HepG2 (cell line): Measurements from ENCODE around the gene GRIN3B. TPM values are rescaled to one million over a fixed set of nuclear protein-coding genes. Genes with fewer than 3 reads are reported as not detected.

Experiments
- AHR ChIP-seq: IDR thresholded peaks from 2 replicates; pipeline ENCODE4 v1.6.1; 2018; ENCODE audit warnings: missing genetic modification reagents, missing compliant biosample characterization
- IKZF1 ChIP-seq: fragments of 450-650 bp; IDR thresholded peaks from 2 replicates; pipeline ENCODE4 v1.7.1; 2016
- KDM2A ChIP-seq: sonication (generic); formaldehyde crosslinking; IDR thresholded peaks from 2 replicates; pipeline ENCODE4 v1.4.0; 2020; ENCODE audit warnings: low read depth, missing genetic modification reagents, borderline replicate concordance
- KLF16 ChIP-seq, 2 experiments: sonication (generic) in 1 of 2; formaldehyde crosslinking in 1 of 2; IDR thresholded peaks; 2 replicates each; pipeline versions ENCODE4 v1.6.1 to v1.8.0; 2016 to 2023; ENCODE audit warnings: missing genetic modification reagents in 2 of 2, missing compliant biosample characterization in 1 of 2
- KMT2B ChIP-seq: IDR thresholded peaks from 2 replicates; pipeline ENCODE4 v1.6.1; 2016; ENCODE audit warnings: missing genetic modification reagents, missing compliant biosample characterization
- MED13 ChIP-seq: sonication (generic); formaldehyde crosslinking; IDR thresholded peaks from 2 replicates; pipeline ENCODE4 v1.5.0; 2020; ENCODE audit warnings: missing genetic modification reagents
- MTA1 ChIP-seq: sonication (generic); formaldehyde crosslinking; IDR thresholded peaks from 2 replicates; pipeline ENCODE4 v1.4.0; 2020; ENCODE audit warnings: missing genetic modification reagents, mild to moderate bottlenecking, borderline replicate concordance
- NRL ChIP-seq: sonication (generic); formaldehyde crosslinking; IDR thresholded peaks from 2 replicates; pipeline ENCODE4 v1.5.0; 2020; ENCODE audit warnings: missing genetic modification reagents, mild to moderate bottlenecking, moderate library complexity, borderline replicate concordance
- TEAD2 ChIP-seq: sonication (generic); formaldehyde crosslinking; IDR thresholded peaks from 2 replicates; pipeline ENCODE4 v1.9.0; 2021; ENCODE audit warnings: missing genetic modification reagents
- ZC3H13 ChIP-seq: sonication (generic); formaldehyde crosslinking; IDR thresholded peaks from 2 replicates; pipeline ENCODE4 v1.8.1; 2023; ENCODE audit warnings: mild to moderate bottlenecking, missing genetic modification reagents, moderate library complexity
- ZMYM3 ChIP-seq: sonication (generic); formaldehyde crosslinking; IDR thresholded peaks from 2 replicates; pipeline ENCODE4 v1.5.1; 2020; ENCODE audit warnings: mild to moderate bottlenecking, missing genetic modification reagents
- ZNF274 ChIP-seq: sonication (generic); formaldehyde crosslinking; IDR thresholded peaks from 2 replicates; pipeline ENCODE4 v1.5.1; 2020; ENCODE audit warnings: mild to moderate bottlenecking, missing genetic modification reagents
- ZNF296 ChIP-seq: sonication (generic); formaldehyde crosslinking; conservative IDR thresholded peaks from 2 replicates; pipeline ENCODE4 v1.5.0; 2020; ENCODE audit warnings: mild to moderate bottlenecking, missing genetic modification reagents
- ZNF337 ChIP-seq: sonication (generic); formaldehyde crosslinking; IDR thresholded peaks from 2 replicates; pipeline ENCODE4 v1.5.1; 2020; ENCODE audit warnings: missing genetic modification reagents, low read depth, mild to moderate bottlenecking, borderline replicate concordance
- ZNF564 ChIP-seq: sonication (generic); formaldehyde crosslinking; IDR thresholded peaks from 2 replicates; pipeline ENCODE4 v1.8.1; 2023; ENCODE audit warnings: mild to moderate bottlenecking, missing genetic modification reagents
- ZNF616 ChIP-seq: sonication (generic); formaldehyde crosslinking; IDR thresholded peaks from 2 replicates; pipeline ENCODE4 v1.5.0; 2020; ENCODE audit warnings: low read depth, mild to moderate bottlenecking, missing genetic modification reagents
- ZNF7 ChIP-seq: IDR thresholded peaks from 2 replicates; pipeline ENCODE4 v1.6.1; 2016; ENCODE audit warnings: missing biosample characterization, missing genetic modification reagents
- ZNF782 ChIP-seq: sonication (generic); formaldehyde crosslinking; IDR thresholded peaks from 2 replicates; pipeline ENCODE4 v1.4.0; 2020; ENCODE audit warnings: missing genetic modification reagents, mild to moderate bottlenecking, borderline replicate concordance
- polyA plus RNA-seq, 8 experiments: library from polyadenylated mRNA; depleted of rRNA in 3 of 8; stranded (reverse) in 7 of 8; unstranded in 1 of 8; fragments of >200 nt; fragmentation: Illumina TruSeq in 4 of 8; extraction: Trizol in 4 of 8; gene quantifications; 2 replicates each; pipeline versions ENCODE4 v1.2.1 to v1.2.3, GENCODE V29; 2011 to 2016; ENCODE audit warnings: low read depth in 4 of 8, missing spikeins in 1 of 8, mixed read lengths in 1 of 8; ENCODE audit not compliant: insufficient read depth in 1 of 8
- total RNA-seq, 5 experiments: library from RNA; depleted of rRNA; stranded (reverse); fragments of >200 nt; fragmentation: Illumina TruSeq; extraction: Trizol; gene quantifications; 2 replicates each; pipeline ENCODE4 v1.2.3, GENCODE V29; 2016; ENCODE audit warnings: low read depth in 1 of 5
- TF ChIP-seq, protein P1 (sequence below), 2 experiments: fragments of 450-650 bp in 1 of 2; sonication (generic) in 1 of 2; formaldehyde crosslinking; IDR thresholded peaks; 2 replicates each; pipeline versions ENCODE4 v1.5.0 to v1.8.0; 2020 to 2022; ENCODE audit warnings: mild to moderate bottlenecking in 1 of 2, missing genetic modification reagents in 1 of 2
- TF ChIP-seq, protein P2 (sequence below): sonication (generic); formaldehyde crosslinking; IDR thresholded peaks from 2 replicates; pipeline ENCODE4 v1.5.0; 2020; ENCODE audit warnings: missing genetic modification reagents, mild to moderate bottlenecking, borderline replicate concordance
- TF ChIP-seq, protein P3 (sequence below): sonication (generic); formaldehyde crosslinking; IDR thresholded peaks from 2 replicates; pipeline ENCODE4 v1.5.1; 2020; ENCODE audit warnings: missing genetic modification reagents, mild to moderate bottlenecking, borderline replicate concordance
- TF ChIP-seq, protein P4 (sequence below), 2 experiments: IDR thresholded peaks; 2 replicates each; pipeline ENCODE4 v1.6.1; 2011 to 2012; ENCODE audit warnings: low read length in 2 of 2, borderline replicate concordance in 1 of 2, low read depth in 1 of 2, mild to moderate bottlenecking in 1 of 2, moderate library complexity in 1 of 2

GRIN3B gene
- total and polyA plus RNA-seq, 2 of the 13 experiments (the other 11 are each of a cell fraction or from before 2014, with no cell fraction given) = 0.07 to 0.20 TPM

DNA sequence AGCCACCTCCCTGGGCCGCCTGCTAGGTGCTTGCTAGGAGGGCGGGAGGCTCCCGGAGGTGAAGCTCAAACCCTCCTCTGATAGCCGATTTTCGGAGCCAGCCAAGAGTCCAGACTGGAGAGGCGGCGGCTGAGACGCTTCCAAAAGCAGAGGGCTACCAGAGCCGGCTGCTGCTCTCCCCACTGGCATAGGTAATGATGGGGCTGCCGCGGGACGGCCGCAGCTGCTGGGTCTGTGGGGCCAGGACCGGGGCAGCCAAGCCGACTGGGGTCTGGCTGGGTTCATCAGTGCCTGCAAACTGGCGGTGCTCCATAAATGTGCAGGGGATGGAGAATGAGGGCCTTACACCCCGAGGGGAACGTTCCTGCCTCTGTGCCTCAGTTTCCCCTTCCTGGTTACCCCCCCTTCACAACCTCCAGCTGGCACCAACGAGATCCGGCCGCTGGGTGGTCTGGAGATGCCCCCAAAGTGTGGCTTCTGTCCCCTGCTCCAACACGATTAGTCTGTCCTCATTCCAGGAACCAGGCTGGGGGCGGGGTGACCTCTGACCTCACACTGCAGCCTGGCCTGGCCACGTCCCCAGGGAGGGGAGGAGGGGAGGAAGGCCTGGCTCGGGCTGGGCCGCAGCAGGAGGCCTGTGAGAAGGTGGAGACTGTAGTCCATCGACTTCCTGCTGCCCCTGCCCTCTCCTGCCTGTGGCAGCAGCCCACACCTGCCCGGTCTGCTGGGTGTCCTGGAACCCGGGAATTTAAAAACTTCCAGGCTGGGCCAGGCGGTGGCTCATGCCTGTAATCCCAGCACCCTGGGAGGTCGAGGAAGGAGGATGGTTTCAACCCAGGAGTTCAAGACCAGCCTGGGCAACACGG lies 19.9 kb upstream of the GRIN3B start (continued):
- TF ChIP-seq, protein P1, sequence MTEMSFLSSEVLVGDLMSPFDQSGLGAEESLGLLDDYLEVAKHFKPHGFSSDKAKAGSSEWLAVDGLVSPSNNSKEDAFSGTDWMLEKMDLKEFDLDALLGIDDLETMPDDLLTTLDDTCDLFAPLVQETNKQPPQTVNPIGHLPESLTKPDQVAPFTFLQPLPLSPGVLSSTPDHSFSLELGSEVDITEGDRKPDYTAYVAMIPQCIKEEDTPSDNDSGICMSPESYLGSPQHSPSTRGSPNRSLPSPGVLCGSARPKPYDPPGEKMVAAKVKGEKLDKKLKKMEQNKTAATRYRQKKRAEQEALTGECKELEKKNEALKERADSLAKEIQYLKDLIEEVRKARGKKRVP (CRISPR knock-in tag; IDR thresholded peaks at IDR 0.05) = peak in 1 of 2 experiments; percentile 47; a peak in 2 of 4 replicates
- TF ChIP-seq NRL (CRISPR knock-in tag) (peak; percentile 78; the same call in 1 of the 2 replicates), ZC3H13 (CRISPR knock-in tag) (peak; percentile 79; the same call in 1 of the 2 replicates), ZNF296 (peak; percentile 83; the same call in 1 of the 2 replicates), MED13 (0 out of 2 replicates have a peak, but pooled peaks have one; percentile 24), MTA1 (peak; percentile 96), ZNF274 (CRISPR knock-in tag) (peak; percentile 72; the same call in 1 of the 2 replicates), ZNF337 (CRISPR knock-in tag) (peak; percentile 68; the same call in 1 of the 2 replicates), ZNF782 (CRISPR knock-in tag) (peak; percentile 67; the same call in 1 of the 2 replicates), ZNF7 (CRISPR knock-in tag) (no peak), ZNF564 (CRISPR knock-in tag) (peak; percentile 40; the same call in 1 of the 2 replicates), KMT2B (CRISPR knock-in tag) (0 out of 2 replicates have a peak, but pooled peaks have one; percentile 27), ZMYM3 (peak; percentile 93), IKZF1 (no peak), AHR (no peak), KDM2A (CRISPR knock-in tag) (peak; percentile 82; the same call in 1 of the 2 replicates), KLF16 (CRISPR knock-in tag; IDR thresholded peaks at IDR 0.05) (peak in 1 of 2 experiments; percentile 86; a peak in 2 of 4 replicates), ZNF616 (CRISPR knock-in tag) (no peak), TEAD2 (no peak)
- TF ChIP-seq, protein P2, sequence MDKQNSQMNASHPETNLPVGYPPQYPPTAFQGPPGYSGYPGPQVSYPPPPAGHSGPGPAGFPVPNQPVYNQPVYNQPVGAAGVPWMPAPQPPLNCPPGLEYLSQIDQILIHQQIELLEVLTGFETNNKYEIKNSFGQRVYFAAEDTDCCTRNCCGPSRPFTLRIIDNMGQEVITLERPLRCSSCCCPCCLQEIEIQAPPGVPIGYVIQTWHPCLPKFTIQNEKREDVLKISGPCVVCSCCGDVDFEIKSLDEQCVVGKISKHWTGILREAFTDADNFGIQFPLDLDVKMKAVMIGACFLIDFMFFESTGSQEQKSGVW (CRISPR knock-in tag) = no peak
- TF ChIP-seq, protein P3, sequence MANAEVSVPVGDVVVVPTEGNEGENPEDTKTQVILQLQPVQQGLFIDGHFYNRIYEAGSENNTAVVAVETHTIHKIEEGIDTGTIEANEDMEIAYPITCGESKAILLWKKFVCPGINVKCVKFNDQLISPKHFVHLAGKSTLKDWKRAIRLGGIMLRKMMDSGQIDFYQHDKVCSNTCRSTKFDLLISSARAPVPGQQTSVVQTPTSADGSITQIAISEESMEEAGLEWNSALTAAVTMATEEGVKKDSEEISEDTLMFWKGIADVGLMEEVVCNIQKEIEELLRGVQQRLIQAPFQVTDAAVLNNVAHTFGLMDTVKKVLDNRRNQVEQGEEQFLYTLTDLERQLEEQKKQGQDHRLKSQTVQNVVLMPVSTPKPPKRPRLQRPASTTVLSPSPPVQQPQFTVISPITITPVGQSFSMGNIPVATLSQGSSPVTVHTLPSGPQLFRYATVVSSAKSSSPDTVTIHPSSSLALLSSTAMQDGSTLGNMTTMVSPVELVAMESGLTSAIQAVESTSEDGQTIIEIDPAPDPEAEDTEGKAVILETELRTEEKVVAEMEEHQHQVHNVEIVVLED (CRISPR knock-in tag) = peak; percentile 56; the same call in 1 of the 2 replicates
- TF ChIP-seq, protein P4, sequence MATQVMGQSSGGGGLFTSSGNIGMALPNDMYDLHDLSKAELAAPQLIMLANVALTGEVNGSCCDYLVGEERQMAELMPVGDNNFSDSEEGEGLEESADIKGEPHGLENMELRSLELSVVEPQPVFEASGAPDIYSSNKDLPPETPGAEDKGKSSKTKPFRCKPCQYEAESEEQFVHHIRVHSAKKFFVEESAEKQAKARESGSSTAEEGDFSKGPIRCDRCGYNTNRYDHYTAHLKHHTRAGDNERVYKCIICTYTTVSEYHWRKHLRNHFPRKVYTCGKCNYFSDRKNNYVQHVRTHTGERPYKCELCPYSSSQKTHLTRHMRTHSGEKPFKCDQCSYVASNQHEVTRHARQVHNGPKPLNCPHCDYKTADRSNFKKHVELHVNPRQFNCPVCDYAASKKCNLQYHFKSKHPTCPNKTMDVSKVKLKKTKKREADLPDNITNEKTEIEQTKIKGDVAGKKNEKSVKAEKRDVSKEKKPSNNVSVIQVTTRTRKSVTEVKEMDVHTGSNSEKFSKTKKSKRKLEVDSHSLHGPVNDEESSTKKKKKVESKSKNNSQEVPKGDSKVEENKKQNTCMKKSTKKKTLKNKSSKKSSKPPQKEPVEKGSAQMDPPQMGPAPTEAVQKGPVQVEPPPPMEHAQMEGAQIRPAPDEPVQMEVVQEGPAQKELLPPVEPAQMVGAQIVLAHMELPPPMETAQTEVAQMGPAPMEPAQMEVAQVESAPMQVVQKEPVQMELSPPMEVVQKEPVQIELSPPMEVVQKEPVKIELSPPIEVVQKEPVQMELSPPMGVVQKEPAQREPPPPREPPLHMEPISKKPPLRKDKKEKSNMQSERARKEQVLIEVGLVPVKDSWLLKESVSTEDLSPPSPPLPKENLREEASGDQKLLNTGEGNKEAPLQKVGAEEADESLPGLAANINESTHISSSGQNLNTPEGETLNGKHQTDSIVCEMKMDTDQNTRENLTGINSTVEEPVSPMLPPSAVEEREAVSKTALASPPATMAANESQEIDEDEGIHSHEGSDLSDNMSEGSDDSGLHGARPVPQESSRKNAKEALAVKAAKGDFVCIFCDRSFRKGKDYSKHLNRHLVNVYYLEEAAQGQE (IDR thresholded peaks at IDR 0.05; ENCODE audit: borderline replicate concordance in 1 of 2, low read depth in 1 of 2, low read length in 2 of 2) = no peak
